PFSK-1 (cell line): ENCODE measurements around the gene EMX2.

Experiments used
- FOXP2 ChIP-seq: optimal IDR thresholded peaks from 2 replicates; pipeline ENCODE3; 2011; ENCODE audit warnings: borderline replicate concordance, control low read depth, inconsistent platforms; ENCODE audit not compliant: insufficient read depth; ENCODE audit errors: extremely low read length, extremely low read depth
- POLR2AphosphoS5 ChIP-seq: IDR thresholded peaks from 2 replicates; pipeline ENCODE4 v1.6.1; 2012; ENCODE audit warnings: low read depth, mild to moderate bottlenecking, control low read depth, low read length, moderate library complexity
- REST ChIP-seq, 2 experiments: IDR thresholded peaks; 2 replicates each; pipeline versions ENCODE4 v1.6.1 to v1.8.0; 2011 to 2012; ENCODE audit warnings: low read depth in 2 of 2, low read length in 2 of 2, control low read depth in 1 of 2, inconsistent platforms in 1 of 2, mild to moderate bottlenecking in 1 of 2, moderate library complexity in 1 of 2; ENCODE audit not compliant: insufficient read depth in 1 of 2
- SIN3A ChIP-seq: IDR thresholded peaks from 2 replicates; pipeline ENCODE4 v1.6.1; 2012; ENCODE audit warnings: mild to moderate bottlenecking, low read length, moderate library complexity, borderline replicate concordance; ENCODE audit not compliant: insufficient read depth
- TAF1 ChIP-seq: IDR thresholded peaks from 2 replicates; pipeline ENCODE4 v1.6.1; 2012; ENCODE audit warnings: low read length, control low read depth, borderline replicate concordance; ENCODE audit not compliant: insufficient read depth

The EMX2 gene

DNA sequence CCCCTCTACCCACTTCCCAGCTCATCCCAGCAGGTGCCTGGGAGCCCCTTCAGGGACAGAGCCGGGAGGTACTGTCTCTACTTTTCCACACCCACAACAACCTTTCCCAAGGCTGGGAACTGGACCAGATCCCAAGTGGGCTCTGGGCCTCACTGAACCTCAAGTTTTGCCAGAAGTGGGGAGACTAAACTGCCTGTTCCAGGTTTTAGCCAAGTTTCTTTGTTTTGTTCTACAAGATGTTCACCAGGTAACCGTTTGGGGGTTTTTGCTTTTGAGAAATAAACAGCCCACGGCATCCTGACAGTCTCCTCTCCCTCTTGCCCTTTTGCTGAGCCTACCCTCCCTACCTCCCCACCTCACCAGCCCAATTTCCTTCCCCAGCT is 10.6 kb upstream of the EMX2 start:
- TF ChIP-seq REST (IDR thresholded peaks at IDR 0.05; ENCODE audit: insufficient read depth in 1 of 2, low read depth in 2 of 2, low read length in 2 of 2) (no peak), SIN3A (no peak), FOXP2 (no peak), POLR2AphosphoS5 (no peak), TAF1 (no peak)

- TF ChIP-seq REST (IDR thresholded peaks at IDR 0.05; ENCODE audit: insufficient read depth in 1 of 2, low read depth in 2 of 2, low read length in 2 of 2) (no peak), POLR2AphosphoS5 (no peak), SIN3A (no peak), FOXP2 (no peak), TAF1 (no peak)
Measured at GRCh38 chr10:117532451-117533107, 10.0 kb upstream of the EMX2 start.

GRCh38 chr10:117533507-117534281 is 8.9 kb upstream of the EMX2 start:
- no peak for TF ChIP-seq FOXP2
- no peak for TF ChIP-seq TAF1
- TF ChIP-seq POLR2AphosphoS5 = no peak
- TF ChIP-seq REST (IDR thresholded peaks at IDR 0.05; ENCODE audit: insufficient read depth in 1 of 2, low read depth in 2 of 2, low read length in 2 of 2) = no peak
- no peak for TF ChIP-seq SIN3A

DNA sequence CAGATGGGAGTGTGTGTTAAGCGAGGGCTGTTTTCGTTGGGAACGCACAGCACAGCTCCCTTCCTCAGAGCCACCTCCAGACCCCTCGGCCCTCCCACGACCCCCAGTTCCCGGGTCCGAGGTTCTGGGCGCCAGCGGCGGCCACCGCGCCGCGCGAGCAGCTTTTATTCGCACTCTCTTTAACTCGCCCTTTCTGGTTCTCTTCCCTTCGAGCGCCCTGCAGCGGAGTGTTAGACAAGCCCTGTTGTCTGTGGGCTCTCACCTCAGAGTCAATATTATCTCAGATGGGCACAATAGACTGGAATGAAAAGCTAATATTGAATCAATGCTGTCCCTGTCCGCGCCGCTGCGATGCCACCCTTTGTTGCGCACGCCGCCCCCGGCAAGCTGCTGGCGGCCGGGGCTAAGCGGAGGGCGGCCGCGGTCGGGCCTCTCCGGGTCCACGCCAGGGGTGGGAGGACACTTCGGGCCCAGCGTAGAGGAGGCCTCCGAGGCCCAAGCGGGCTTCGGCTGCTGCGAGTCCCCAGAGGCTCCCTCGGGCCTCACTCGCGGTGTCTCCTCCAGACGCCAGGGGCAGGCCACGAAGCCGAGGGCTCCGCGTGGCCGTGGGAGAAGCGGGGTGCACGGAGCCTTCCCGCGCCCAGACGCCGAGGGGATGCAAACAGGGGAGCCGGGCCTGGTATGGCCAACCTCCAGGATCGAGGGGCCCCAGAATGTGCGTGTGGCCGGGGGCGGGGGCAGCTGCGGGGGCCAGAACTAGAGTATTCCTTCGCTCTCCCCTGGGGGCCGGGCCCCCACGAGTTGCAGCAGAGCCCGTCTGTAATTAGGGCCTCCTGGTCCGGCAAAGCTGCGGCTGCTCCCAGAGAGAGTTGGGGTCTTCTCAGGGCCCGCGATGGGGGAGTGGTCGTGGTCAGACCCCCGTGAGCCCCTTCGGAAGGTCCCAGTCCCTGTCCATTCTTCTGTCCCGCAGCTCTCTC is 7.9 kb upstream of the EMX2 start:
- TF ChIP-seq FOXP2 = no peak
- no peak for TF ChIP-seq POLR2AphosphoS5
- no peak for TF ChIP-seq SIN3A
